ENCODE measurements around the gene IRX4.

Gene IRX4

GRCh38 chr5:1911773-1912235 lies 29.1 kb upstream of the IRX4 start:
- Histone ChIP-seq H3K9ac (no peak overlapping the region), H3K36me3 (ENCODE audit: insufficient read depth) (no peaks in the 10 kb centered on the region), H3K79me2 (ENCODE audit: insufficient read depth, low read depth) (no peaks in the 10 kb centered on the region), H3K27ac (no peak overlapping the region), H4K20me1 (ENCODE audit: insufficient read depth) (no peaks in the 10 kb centered on the region), H2AFZ (ENCODE audit: low read depth) (no peak overlapping the region), H3K4me2 (no peak overlapping the region), H3K4me1 (ENCODE audit: low read depth, poor library complexity, severe bottlenecking) (no peaks in the 10 kb centered on the region), H3K27me3 (ENCODE audit: insufficient read depth, low read depth) (peaks cover 3% of the 10 kb centered on the region; the same call in 1 of the 2 replicates), H3K4me3 (IDR thresholded peaks at IDR 0.05; ENCODE audit: insufficient read depth, low read depth, low read length) (no peak overlapping the region)
- TF ChIP-seq, protein P1, sequence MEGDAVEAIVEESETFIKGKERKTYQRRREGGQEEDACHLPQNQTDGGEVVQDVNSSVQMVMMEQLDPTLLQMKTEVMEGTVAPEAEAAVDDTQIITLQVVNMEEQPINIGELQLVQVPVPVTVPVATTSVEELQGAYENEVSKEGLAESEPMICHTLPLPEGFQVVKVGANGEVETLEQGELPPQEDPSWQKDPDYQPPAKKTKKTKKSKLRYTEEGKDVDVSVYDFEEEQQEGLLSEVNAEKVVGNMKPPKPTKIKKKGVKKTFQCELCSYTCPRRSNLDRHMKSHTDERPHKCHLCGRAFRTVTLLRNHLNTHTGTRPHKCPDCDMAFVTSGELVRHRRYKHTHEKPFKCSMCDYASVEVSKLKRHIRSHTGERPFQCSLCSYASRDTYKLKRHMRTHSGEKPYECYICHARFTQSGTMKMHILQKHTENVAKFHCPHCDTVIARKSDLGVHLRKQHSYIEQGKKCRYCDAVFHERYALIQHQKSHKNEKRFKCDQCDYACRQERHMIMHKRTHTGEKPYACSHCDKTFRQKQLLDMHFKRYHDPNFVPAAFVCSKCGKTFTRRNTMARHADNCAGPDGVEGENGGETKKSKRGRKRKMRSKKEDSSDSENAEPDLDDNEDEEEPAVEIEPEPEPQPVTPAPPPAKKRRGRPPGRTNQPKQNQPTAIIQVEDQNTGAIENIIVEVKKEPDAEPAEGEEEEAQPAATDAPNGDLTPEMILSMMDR (conservative IDR thresholded peaks at IDR 0.05; ENCODE audit: low read depth, low read length) = no peak

GRCh38 chr5:1910861-1911772 lies 28.4 kb upstream of the IRX4 start:
- no peaks in the 10 kb centered on the region for H3K79me2 ChIP-seq (ENCODE audit: insufficient read depth, low read depth)
- no peak overlapping the region for H2AFZ ChIP-seq (ENCODE audit: low read depth)
- H4K20me1 ChIP-seq (ENCODE audit: insufficient read depth) = no peaks in the 10 kb centered on the region
- no peaks in the 10 kb centered on the region for H3K36me3 ChIP-seq (ENCODE audit: insufficient read depth)
- no peaks in the 10 kb centered on the region for H3K4me1 ChIP-seq (ENCODE audit: low read depth, poor library complexity, severe bottlenecking)
- H3K4me3 ChIP-seq (IDR thresholded peaks at IDR 0.05; ENCODE audit: insufficient read depth, low read depth, low read length) = no peak overlapping the region
- no peak overlapping the region for H3K27ac ChIP-seq
- H3K9ac ChIP-seq = no peak overlapping the region
- no peak overlapping the region for H3K4me2 ChIP-seq
- H3K27me3 ChIP-seq (ENCODE audit: insufficient read depth, low read depth) = peaks cover 3% of the 10 kb centered on the region; the same call in 1 of the 2 replicates
- TF ChIP-seq, protein P1 (conservative IDR thresholded peaks at IDR 0.05; ENCODE audit: low read depth, low read length) = no peak

DNA sequence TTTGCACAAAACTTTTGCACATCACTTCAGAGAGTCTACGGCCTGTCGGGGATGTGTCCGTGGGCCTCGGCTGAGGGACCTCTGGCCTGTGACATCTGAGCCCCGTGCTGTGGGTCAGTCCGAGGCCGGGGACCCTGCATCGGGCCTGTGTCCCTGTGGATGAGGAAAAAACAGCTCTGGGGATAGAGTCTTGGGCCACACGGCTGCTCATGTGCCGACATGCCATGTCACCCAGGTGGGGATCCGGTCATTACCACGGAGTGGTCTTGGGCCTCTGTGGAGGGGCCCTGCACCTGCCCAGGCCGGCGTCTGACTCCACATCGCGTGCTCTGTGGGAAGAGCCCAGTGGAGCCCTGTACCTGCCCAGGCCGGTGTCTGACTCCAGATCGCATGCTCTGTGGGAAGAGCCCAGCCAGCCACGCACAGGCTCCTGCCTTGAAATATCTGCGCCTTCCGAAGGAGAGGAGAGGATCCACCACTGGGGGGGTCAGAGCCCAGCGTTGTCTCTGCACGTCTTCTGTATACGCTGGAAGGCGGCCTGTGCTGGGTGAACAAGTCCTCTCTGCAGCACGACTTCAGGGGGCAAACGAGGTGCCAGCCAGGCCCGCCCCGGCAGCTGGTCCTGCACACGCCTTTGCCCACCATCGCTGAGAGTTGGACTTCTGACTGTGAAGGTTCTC lies 27.5 kb upstream of the IRX4 start:
- Histone ChIP-seq H3K36me3 (ENCODE audit: insufficient read depth) (no peaks in the 10 kb centered on the region), H3K27ac (no peak overlapping the region), H4K20me1 (ENCODE audit: insufficient read depth) (no peaks in the 10 kb centered on the region), H3K4me3 (IDR thresholded peaks at IDR 0.05; ENCODE audit: insufficient read depth, low read depth, low read length) (no peak overlapping the region), H3K9ac (no peak overlapping the region), H3K4me2 (no peak overlapping the region), H3K27me3 (ENCODE audit: insufficient read depth, low read depth) (peaks cover 3% of the 10 kb centered on the region; the same call in 1 of the 2 replicates), H3K79me2 (ENCODE audit: insufficient read depth, low read depth) (no peaks in the 10 kb centered on the region), H2AFZ (ENCODE audit: low read depth) (no peak overlapping the region), H3K4me1 (ENCODE audit: low read depth, poor library complexity, severe bottlenecking) (no peaks in the 10 kb centered on the region)
- TF ChIP-seq, protein P1 (conservative IDR thresholded peaks at IDR 0.05; ENCODE audit: low read depth, low read length) = no peak

- H3K4me2 ChIP-seq = no peak overlapping the region
- H3K9ac ChIP-seq = no peak overlapping the region
- no peaks in the 10 kb centered on the region for H3K36me3 ChIP-seq (ENCODE audit: insufficient read depth)
- H4K20me1 ChIP-seq (ENCODE audit: insufficient read depth) = no peaks in the 10 kb centered on the region
- TF ChIP-seq, protein P1 (conservative IDR thresholded peaks at IDR 0.05; ENCODE audit: low read depth, low read length) = no peak
- H3K27ac ChIP-seq = no peak overlapping the region
- H3K27me3 ChIP-seq (ENCODE audit: insufficient read depth, low read depth) = peaks cover 3% of the 10 kb centered on the region; the same call in 1 of the 2 replicates
- no peak overlapping the region for H2AFZ ChIP-seq (ENCODE audit: low read depth)
- H3K4me3 ChIP-seq (IDR thresholded peaks at IDR 0.05; ENCODE audit: insufficient read depth, low read depth, low read length) = no peak overlapping the region
- H3K4me1 ChIP-seq (ENCODE audit: low read depth, poor library complexity, severe bottlenecking) = no peaks in the 10 kb centered on the region
- H3K79me2 ChIP-seq (ENCODE audit: insufficient read depth, low read depth) = no peaks in the 10 kb centered on the region
Measured at GRCh38 chr5:1909346-1909985, 26.7 kb upstream of the IRX4 start.

Measured in KMS-11 (cell line).